ENCODE data around the gene CD151. TPM values are rescaled to one million over a fixed set of nuclear protein-coding genes. Genes with fewer than 3 reads are reported as not detected.

Gene CD151
- total RNA-seq, 1 experiment from 2014 or later: 127 TPM

GRCh38 chr11:837189-837989 lies 4.6 kb downstream of the CD151 start:
- no peak overlapping the region for H3K27ac ChIP-seq (ENCODE audit: low read depth, low read length, poor library complexity, severe bottlenecking)

DNA sequence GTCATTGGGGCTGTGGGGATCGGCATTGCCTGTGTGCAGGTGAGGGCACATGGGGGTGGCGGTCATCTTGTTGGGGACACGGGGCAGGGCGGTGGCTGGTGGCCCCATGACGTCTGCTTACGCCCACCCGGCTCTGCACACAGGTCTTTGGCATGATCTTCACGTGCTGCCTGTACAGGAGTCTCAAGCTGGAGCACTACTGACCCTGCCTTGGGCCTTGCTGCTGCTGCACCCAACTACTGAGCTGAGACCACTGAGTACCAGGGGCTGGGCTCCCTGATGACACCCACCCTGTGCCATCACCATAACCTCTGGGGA lies 5.2 kb downstream of the CD151 start:
- no peak for TF ChIP-seq EZH2 (IDR thresholded peaks at IDR 0.05; ENCODE audit: borderline replicate concordance, low read depth, low read length, poor library complexity, severe bottlenecking)
- TF ChIP-seq, protein P1, sequence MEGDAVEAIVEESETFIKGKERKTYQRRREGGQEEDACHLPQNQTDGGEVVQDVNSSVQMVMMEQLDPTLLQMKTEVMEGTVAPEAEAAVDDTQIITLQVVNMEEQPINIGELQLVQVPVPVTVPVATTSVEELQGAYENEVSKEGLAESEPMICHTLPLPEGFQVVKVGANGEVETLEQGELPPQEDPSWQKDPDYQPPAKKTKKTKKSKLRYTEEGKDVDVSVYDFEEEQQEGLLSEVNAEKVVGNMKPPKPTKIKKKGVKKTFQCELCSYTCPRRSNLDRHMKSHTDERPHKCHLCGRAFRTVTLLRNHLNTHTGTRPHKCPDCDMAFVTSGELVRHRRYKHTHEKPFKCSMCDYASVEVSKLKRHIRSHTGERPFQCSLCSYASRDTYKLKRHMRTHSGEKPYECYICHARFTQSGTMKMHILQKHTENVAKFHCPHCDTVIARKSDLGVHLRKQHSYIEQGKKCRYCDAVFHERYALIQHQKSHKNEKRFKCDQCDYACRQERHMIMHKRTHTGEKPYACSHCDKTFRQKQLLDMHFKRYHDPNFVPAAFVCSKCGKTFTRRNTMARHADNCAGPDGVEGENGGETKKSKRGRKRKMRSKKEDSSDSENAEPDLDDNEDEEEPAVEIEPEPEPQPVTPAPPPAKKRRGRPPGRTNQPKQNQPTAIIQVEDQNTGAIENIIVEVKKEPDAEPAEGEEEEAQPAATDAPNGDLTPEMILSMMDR (conservative IDR thresholded peaks at IDR 0.05; ENCODE audit: low read depth, low read length): no peak
- peaks cover 28% of the 10 kb centered on the region for H3K36me3 ChIP-seq (ENCODE audit: insufficient read depth, low read length, poor library complexity, severe bottlenecking)
- H3K9me3 ChIP-seq (ENCODE audit: low read depth, low read length, poor library complexity, severe bottlenecking): no peaks in the 10 kb centered on the region
- no peak for DNase-seq (ENCODE audit: low spot score)
- no peaks in the 10 kb centered on the region for H3K27me3 ChIP-seq (replicated peaks; ENCODE audit: insufficient read depth, low read depth, low read length, poor library complexity)
- ChIA-PET CTCF (no interaction called here), POLR2A (ENCODE audit: low non-redundant PET) (no interaction called here)
- H3K4me3 ChIP-seq (ENCODE audit: low read depth, low read length, poor library complexity, severe bottlenecking): no peak overlapping the region
- intact Hi-C loops (cut with micrococcal nuclease; ENCODE audit: unreplicated experiment): no loop called here
- no peaks in the 10 kb centered on the region for H3K4me1 ChIP-seq (ENCODE audit: insufficient read depth, low read length, poor library complexity, severe bottlenecking)
- BruUV-seq (replicated peaks): no TSS peak
- H3K27ac ChIP-seq (ENCODE audit: low read depth, low read length, poor library complexity, severe bottlenecking): no peak overlapping the region

More at GRCh38 chr11:837189-837989, 4.6 kb downstream of the CD151 start:
- no peak overlapping the region for H3K4me3 ChIP-seq (ENCODE audit: low read depth, low read length, poor library complexity, severe bottlenecking)
- no peaks in the 10 kb centered on the region for H3K27me3 ChIP-seq (replicated peaks; ENCODE audit: insufficient read depth, low read depth, low read length, poor library complexity)
- TF ChIP-seq, protein P1 (conservative IDR thresholded peaks at IDR 0.05; ENCODE audit: low read depth, low read length): no peak
- no peak for TF ChIP-seq EZH2 (IDR thresholded peaks at IDR 0.05; ENCODE audit: borderline replicate concordance, low read depth, low read length, poor library complexity, severe bottlenecking)
- ChIA-PET POLR2A (ENCODE audit: low non-redundant PET) (no interaction called here), CTCF (no interaction called here)
- no peak for DNase-seq (ENCODE audit: low spot score)
- H3K36me3 ChIP-seq (ENCODE audit: insufficient read depth, low read length, poor library complexity, severe bottlenecking): peaks cover 28% of the 10 kb centered on the region
- H3K4me1 ChIP-seq (ENCODE audit: insufficient read depth, low read length, poor library complexity, severe bottlenecking): peaks cover 1% of the 10 kb centered on the region
- no TSS peak for BruUV-seq (replicated peaks)
- H3K9me3 ChIP-seq (ENCODE audit: low read depth, low read length, poor library complexity, severe bottlenecking): no peaks in the 10 kb centered on the region
- intact Hi-C loops (cut with micrococcal nuclease; ENCODE audit: unreplicated experiment): no loop called here

DNA sequence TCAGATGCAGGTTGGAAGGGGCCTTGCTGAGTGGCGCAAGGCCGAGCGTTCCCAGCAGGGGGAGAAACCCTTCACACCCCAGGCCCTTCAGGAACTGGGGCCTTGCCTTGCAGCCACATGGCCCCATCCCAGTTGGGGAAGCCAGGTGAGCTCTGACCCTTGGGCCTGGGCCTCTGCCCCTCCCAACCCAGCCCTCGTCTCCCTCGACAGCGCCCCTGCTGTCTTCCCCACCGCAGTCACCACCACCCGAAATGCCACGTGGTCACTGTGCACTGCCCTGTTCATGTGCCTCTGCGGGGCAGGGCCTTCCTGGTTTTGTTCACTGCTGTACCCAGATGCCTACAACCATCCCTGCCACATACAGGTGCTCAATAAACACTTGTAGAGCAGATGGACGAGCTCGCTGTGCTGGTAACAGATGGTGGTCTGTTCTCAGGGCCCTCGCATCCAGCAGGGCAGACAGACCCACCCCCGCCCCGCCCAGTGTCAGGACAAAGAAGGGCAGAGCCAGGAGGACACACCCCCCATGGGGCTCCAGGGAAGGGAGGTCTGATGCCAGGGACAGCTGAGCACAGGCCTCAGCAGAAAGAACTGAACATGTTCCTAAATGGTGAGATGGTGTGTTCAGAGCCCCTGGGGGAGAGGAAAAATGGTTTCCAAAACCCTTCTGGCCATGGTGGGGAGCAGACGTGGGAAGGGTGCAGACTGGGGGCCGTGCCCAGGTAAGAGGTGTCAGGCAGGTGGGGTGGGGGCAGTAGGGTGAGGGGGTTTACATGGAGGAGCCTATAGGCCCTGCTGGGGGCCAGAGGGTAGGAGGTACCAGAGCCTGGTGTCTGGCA lies 5.9 kb downstream of the CD151 start:
- Histone ChIP-seq H3K27ac (ENCODE audit: low read depth, low read length, poor library complexity, severe bottlenecking) (no peak overlapping the region), H3K4me1 (ENCODE audit: insufficient read depth, low read length, poor library complexity, severe bottlenecking) (peaks cover under 1% of the 10 kb centered on the region), H3K4me3 (ENCODE audit: low read depth, low read length, poor library complexity, severe bottlenecking) (no peak overlapping the region), H3K27me3 (replicated peaks; ENCODE audit: insufficient read depth, low read depth, low read length, poor library complexity) (no peaks in the 10 kb centered on the region), H3K36me3 (ENCODE audit: insufficient read depth, low read length, poor library complexity, severe bottlenecking) (peaks cover 28% of the 10 kb centered on the region), H3K9me3 (ENCODE audit: low read depth, low read length, poor library complexity, severe bottlenecking) (no peaks in the 10 kb centered on the region)
- BruUV-seq (replicated peaks): no TSS peak
- TF ChIP-seq, protein P1 (conservative IDR thresholded peaks at IDR 0.05; ENCODE audit: low read depth, low read length): no peak
- no peak for TF ChIP-seq EZH2 (IDR thresholded peaks at IDR 0.05; ENCODE audit: borderline replicate concordance, low read depth, low read length, poor library complexity, severe bottlenecking)
- DNase-seq (ENCODE audit: low spot score): no peak
- POLR2A ChIA-PET (ENCODE audit: low non-redundant PET): interaction anchor here (0.7 kb wide), 1 partner anchor 10 kb away, joined by 3 read pairs; no protein-coding TSS in a partner anchor
- CTCF ChIA-PET: no interaction called here
- intact Hi-C loops (cut with micrococcal nuclease; ENCODE audit: unreplicated experiment): no loop called here
